Measurements from ENCODE around the gene ATXN1.
"Not testable (repeated sequence)": the region's sequence is repeated elsewhere in the genome, so short reads cannot be mapped to it uniquely, and the experiment has no call there.

The ATXN1 gene

DNA sequence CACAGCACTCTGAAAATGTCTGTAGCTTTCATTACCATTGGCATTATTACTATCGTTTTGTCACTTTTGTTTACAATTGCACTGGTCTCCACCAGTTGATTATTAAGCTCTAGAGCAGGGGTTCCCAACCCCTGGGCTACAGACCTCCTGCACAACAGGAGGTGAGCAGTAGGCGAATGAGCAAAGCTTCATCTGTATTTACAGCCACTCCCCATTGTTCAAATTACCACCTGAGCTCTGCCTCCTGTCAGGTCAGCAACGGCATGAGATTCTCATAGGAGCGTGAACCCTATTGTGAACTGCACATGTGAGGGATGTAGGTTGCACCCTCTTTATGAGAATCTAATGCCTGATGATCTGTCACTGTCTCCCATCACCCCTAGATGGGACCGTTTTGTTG, 126.4 kb downstream of the ATXN1 start:
- DNase-seq: no peak

DNA sequence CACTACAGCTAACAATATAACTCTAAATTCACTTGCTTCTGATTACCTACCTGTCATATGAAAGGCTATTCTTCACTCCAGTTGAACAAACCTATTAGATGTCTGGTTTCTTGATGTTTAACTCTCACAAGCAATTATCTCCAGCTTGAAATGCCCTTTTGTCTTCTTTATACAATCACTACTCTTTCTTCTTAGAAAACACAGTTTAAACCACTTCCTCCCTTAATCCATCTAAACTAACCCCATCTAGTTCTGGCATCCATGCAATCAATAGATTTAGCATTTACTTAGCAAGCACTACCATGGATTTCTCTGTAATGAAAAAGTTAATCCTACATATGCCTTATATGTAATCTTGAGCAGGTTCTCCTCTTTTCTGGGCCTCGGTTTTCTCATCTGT, 127.3 kb downstream of the ATXN1 start:
- no peak for DNase-seq

DNA sequence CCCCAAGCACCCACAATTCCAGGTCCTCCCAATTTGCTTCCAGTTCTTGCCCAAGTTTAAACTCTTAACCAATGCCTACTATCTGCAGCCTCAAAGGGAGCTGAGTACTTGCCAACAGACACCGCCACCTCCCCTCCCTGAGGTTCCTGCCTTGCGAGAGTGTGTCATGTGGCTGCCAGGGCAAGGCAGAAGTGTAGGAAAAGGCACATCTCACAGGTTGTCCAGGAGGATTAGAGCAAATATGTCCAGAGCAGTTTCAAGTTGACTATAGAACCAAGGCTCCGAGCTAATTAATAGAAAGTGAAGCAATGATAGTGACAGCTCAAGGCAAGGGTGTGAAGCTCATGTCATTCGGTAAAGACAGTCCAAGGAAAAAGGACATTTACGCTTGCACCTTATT, 127.8 kb downstream of the ATXN1 start:
- no peak for DNase-seq

DNA sequence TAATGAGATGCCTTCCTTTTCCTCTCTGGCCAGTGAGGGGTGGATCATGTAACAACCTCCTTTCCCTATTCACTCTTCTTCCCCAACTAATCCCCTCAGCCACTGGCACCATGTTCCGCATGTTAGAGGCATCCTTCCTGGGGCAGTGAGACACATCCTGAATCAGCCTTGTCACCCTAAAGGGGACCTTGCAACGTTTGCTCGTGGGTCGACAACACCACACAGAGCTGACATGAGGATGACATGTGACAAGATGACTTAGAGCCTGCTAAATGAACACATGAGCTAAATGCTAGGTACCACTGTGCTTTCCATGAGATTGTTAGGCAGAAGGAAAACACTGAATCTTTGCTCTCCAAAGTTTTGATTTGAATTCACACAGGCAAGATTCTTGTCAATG, 129.2 kb downstream of the ATXN1 start:
- DNase-seq: no peak

DNA sequence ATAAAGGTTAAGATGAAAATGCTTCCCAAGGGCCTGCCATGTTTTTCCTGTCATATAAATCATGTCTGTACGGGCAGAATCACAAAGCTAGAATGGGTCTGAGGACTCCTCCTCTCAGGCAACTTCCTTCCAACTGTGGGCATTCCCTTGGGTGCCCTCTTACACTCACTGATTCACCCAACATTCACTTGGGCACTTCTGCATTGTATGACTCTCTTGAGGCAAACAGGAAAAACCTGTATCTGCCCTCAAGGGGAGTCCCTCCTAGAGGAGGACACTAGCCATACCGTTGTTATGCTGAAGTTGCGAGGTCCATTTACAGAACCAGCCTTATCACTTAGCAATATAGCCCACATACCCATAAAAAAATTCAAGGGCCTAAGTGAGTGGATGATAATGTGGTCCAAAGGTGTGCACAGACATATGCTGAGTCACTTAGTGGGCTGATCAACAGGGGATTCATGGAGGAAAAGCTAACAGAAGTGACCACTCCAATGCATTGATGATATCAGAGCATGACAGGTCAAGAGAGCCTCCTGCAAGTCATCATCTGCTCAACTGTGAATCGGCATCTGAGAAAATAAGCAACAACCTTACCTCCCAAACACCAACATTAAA, 131.1 kb downstream of the ATXN1 start:
- no peak for DNase-seq

DNA sequence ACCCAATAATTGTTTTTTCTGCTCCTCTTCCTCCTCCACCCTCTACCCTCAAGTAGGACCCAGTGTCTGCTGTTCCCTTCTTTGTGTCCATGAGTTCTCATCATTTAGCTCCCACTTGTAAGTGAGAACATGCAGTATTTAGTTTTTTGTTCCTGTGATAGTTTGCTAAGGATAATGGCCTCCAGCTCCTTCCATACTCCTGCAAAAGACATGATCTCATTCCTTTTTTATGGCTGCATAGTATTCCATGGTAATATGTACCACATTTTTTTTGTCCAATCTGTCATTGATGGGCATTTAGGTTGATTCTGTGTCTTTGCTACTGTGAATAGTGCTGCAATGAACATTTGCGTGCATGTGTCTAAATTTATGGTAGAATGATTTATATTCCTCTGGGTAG, 132.7 kb downstream of the ATXN1 start:
- DNase-seq: not testable (repeated sequence)

DNA sequence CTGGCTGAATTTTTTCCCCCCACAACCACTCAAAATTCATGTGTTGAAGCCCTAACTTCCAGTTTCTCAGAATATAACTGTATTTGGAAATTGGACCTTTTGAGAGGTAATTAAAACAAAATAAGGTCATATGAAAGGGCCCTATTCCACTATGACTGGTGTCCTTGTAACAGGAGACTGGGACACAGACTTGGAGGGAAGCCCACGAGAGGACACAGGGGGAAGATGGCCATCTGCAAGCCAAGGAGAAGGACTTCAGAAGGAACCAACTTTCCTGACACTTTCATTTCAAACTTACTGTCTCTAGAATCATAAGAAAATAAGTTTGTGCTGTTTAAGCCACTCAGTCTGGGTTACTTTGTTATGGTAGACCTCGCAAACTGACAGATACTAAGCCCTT, 134.6 kb downstream of the ATXN1 start:
- no peak for DNase-seq

DNA sequence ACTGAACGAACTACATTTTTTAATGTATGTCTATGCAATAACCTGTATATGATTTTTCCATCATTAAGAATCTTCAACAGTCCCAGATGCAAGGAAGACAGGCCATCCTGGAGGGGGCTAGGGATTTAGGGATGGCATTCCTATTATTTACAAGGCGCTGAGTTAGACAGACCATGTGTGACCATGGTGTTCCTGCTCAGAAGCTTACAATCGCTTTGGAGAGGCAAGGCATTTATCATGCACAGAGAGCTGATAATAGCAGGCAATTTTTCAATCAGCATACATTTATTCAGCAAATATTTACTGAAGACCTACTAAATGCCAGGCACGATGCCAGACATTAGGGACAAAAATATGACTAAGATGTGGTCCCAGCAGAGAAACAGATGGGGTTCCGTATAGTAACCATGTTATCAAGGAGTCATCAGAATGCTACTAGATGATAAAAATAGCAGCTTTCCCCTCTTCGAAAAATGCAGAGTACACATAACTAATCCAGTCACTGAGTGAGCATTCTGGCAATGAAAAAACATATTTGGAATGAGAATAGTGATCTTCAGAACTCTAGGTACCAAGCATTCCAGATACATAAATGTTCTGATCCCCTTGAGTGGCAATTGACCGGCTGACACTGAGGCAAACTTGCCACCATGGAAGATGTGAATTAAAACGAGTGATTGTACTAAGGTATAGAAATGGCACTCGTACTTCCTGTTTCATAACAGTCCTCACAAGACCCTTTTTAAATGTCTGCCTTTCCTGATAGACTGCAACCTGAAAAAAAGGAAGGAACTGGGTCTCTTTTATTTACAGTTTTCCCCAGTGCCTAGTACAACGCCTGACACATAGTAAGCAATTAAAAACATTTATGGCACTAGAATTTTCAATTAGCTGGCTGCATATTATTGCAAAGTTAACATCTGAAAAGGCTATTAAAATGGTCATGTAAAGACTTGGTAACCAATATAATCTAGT, 135.7 kb downstream of the ATXN1 start:
- no peak for DNase-seq

DNA sequence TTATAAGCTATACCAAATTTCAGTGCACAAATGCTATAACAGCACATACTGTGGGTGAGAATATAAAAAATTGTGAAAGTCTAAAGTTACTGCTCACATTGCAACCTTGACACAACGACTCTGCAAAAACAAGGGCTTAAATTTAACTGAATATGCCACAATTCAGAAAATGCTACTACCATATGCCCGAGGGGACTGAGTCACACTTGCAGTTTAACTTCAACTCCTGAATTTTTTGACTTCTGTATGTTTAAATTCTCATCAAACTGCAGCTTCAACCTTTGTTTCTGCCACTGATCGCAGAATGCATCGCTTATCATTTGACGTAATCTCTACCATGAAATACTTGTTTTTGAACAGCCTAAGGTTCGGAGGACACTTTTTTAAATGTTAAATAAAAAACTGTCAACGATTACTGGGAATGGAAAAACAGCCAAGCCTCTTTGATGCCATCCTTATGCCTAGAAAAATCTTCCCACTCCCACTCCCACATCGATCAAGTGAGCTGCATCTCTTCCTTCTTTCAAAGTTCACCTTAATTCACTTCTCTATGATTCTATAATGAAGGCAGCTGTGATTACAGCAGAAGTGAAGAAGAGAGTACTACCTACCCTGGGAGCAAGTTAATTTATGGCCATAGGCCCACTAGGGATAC, 136.5 kb downstream of the ATXN1 start:
- no peak for DNase-seq

DNA sequence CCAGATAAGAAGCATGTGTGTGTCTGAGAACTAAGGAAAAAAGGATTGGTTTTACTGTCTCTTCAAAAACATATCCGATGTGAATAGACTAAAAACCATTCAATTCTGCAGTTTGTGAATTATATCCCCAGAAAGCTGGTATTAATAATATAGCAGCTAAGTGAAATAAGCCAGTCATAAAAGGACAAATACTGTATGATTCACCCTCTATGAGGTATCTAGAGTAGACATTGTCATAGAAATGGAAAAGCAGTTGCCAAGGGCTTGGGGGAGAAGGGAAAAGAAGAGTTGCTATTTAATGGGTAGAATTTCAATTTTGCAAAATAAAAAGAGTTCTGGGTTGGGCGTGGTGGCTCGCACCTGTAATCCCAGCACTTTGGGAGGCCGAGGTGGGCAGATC, 137.5 kb downstream of the ATXN1 start:
- DNase-seq: no peak

DNA sequence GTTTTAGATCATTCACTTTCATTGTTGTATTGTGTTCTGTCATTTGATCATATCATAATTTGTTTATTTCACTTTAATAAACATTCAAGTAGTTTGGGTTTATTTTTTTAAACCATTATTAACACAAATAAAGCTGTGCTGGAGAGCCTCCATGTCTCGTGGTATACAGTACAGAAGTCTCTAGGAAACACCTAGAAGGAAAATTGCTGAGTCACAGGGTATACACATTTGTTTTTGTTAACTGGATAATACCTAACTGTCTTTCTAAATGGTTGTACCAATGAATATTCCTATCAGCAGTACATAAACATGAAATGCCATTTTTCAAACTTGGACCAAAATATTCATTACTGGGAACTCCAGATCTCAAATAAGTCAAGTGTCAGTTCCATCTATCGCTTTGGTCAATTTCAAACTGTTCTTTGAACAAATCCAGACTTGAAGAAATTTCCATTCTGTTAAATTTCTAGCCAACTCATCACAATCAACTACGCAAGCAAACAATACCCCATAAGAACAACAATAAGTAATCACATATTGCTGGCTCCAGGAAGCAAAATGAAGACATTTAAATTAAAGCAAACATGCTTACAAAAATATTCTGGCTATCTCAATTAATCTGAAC, 138.1 kb downstream of the ATXN1 start:
- DNase-seq: no peak

DNA sequence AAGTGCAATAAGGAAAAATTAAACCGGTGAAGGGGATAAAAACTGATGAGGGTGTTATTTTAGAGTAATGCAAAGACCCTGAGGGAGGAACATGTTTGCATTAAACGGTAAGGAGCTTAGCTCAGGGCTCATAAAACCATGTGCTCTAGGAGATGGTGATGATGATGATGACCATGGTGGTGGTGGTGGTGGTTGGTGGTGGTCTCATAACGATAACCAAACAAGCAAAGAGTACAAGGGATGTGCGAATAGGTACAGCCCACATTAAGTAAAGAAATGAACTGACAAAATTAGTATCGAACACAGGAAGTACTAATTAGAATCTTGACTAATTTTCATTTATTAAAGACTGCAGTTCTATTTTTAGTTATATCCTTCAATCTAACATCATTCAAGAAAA, 139.1 kb downstream of the ATXN1 start:
- no peak for DNase-seq

DNA sequence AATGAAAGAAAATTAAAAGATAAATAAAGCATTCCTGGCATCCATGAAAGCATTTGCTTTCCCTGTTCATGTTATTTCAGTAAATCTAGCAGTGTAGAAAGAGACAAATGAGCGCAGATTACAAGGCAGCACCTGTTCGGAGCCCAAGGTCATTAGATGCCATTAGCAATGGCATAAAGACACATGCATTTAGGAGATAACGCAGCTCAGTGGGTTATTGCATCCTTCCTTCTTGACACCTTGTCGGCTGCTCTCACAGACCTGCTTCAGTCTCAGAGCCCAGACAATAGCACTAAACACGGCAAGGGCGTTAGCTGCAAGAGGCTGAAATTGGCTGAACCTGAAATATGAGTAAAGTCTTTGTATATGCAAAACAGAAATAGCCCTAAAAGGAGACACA, 140.3 kb downstream of the ATXN1 start:
- DNase-seq: no peak

DNA sequence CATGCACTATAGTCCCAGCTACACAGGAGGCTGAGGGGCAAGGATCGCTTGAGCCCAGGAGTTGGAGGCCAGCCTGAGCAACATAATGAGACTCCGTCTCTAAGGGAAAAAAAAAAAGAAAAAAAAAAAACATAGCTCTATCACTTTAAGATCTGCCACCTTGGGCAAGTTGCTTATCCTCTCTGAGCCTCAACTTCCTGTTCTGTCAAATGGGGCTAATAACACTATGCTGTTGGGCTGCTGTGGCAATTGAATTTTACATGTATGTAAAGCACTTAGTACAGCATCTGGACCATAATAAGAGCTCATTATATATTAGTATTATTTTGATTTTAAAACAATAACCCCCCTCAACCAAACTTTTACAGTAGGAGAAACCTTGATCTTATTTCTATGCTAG, 141.5 kb downstream of the ATXN1 start:
- DNase-seq: no peak

DNA sequence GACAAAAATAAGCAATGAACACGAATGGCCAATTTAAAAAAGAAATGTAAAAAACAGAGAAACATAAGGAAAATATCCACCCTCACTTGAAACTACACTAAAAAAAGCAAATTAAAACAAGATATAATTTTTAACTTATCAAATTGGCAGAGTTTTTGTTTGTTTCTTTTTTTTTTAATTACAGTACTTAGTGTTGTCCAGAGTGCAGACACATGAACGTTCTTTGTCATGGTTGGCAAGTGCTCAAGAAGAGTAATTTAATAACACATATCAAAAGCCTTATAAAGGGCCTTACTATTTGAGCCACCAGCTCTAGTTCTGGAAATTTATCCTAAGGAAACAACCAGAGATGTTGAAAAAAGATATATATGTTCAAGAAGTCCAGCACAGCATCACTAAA, 142.3 kb downstream of the ATXN1 start:
- DNase-seq: no peak

DNA sequence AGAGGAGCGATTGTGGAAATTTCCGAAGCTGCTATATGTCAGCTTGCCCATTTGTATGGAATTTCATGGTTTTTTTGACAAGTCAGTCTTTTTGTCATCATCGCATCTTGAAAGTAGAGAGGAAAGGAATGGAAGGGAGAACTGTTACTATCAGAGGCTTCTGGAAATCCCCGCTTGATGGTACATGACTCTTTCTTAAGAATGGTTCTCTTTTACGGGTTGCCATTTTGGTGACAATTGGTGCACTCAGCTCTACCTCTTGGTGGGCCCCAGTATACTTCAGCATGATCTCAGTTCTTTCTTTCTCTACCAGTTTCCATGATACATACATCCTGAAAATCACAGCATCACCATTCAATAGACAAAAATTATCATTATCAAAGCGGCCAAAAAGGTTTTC, 146.0 kb downstream of the ATXN1 start:
- DNase-seq: not testable (repeated sequence)

DNA sequence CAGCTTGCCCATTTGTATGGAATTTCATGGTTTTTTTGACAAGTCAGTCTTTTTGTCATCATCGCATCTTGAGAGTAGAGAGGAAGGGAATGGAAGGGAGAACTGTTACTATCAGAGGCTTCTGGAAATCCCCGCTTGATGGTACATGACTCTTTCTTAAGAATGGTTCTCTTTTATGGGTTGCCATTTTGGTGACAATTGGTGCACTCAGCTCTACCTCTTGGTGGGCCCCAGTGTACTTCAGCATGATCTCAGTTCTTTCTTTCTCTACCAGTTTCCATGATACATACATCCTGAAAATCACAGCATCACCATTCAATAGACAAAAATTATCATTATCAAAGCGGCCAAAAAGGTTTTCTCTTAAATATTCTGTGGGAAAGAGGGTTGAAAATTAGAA, 147.1 kb downstream of the ATXN1 start:
- not testable (repeated sequence) for DNase-seq

DNA sequence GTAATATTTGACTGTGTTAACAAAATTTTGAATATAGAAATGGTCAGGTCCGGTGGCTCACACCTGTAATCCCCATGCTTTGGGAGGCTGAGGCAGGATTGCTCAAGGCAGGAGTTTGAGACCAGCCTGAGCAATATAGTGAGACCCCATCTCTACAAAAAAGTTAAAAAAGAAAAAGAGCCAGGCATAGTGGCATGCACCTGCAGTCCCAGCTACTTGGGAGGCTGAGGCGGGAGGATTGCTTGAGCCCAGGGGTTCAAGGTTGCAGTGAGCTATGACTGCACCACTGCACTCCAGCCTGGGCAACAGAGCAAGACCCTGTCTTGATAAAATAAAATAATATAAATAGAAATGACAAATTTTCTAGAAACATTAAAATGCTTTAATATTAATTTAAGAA, 147.8 kb downstream of the ATXN1 start:
- not testable (repeated sequence) for DNase-seq

DNA sequence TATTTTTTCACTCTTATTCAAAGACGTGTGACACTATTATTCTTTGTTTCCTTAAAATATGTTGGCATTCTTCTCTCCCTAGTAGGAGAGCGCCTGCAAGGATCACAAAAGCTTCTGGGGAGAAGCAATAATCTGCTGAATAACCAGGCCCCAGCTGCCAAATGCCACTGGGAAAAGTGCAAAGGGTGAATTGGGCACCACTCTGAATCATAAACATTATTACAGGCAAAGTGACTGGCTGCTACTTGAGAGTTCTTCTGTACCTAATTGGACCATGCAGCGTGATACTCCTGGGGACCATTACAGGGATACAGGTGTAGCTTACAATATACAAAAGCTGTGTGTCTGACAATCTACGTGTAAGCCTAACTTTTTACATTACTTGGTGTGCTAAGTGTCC, 152.8 kb downstream of the ATXN1 start:
- DNase-seq: no peak

DNA sequence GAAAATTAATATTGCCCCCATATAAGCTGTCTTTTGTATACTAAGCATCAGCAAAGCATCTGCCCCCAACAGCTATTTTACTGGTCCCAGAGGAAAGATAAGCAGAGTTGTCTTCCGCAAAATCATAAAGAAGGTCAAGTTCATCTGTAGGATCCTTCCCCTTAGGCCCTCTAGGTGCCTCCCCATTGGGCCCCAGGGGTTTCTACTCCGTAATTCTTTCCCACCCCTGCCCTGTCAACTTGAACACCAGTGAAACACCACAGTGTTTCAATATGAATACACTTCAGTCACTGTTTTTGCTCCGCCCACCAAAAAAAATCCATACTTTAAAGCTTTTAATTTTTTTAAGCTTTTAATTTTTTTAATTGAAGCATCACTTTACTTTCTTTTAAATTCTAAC, 159.2 kb downstream of the ATXN1 start:
- no peak for DNase-seq

DNA sequence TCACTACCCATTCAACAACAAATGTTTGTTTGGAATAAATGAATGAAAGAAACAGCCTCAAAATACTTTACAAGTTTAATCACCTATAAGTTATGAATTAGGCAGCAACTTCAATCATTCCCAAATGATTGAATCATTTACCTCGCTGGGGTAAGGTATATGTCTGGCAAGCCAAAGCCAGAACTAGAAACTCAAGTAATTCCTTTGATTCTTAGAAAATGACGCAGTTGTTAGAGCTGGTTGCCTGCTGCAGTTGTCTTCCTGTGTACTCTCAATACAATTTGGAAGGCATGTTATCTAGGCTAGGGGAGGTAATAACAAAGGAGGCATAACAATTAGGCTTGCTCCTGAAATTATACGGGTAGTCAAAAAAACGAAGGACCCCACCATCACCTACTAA, 160.6 kb downstream of the ATXN1 start:
- DNase-seq: no peak

DNA sequence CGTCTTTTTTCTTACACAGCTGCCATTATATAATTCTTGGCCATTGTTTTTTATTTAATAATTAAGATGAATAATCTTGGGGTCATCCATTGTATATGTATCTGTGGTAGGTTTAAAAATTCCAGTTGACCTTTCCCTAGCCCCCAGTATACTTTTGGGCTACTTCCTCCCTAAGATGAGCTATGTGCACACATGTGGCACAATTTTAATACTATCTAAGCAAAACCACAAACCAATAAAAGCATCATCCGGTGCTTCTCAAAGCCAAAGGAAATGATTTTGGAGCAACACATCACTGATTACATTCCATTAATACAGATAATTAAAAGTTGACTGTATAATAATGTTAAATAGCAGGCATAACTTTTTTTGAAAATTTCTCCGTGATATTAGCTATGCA, 161.2 kb downstream of the ATXN1 start:
- DNase-seq: no peak

DNA sequence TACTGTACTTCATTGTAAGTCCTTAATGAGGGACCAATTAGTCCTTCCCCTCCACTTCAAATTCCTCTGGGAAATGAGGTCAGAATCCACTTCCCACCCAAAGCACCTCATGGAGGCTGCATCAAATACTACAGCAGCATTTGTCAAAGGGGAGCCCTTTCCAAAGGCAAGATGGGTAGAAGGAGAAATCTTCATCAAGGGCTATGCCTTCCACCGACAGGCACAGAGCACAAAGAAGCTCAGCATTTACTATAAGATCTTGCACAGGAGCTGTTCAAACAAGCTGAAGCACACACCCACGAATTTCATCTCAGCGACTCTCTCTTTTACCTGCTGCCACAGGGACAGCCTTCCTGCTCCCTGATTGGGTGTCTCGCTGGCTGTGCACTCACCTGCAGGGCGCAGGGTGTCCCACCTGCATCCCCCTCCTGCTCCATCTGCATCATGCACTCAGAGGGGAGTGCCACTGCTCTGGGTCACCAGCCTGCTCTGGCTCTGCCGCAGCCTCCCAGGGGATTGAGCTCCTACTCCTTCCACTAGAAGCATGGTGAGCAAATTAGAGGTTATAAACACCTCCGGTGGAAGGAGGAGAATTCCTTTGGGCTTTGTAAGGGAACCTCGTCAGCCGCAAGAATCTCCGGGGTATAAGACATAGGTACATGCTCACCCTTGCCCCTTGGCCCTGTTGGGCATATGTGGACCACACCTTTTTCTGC, 164.5 kb downstream of the ATXN1 start:
- no peak for DNase-seq

Measured in DMS 273 treated with DMSO at 0.1 percent for 48 hours (cell line).